Measurements from ENCODE around the gene ALCAM.

ALCAM gene

DNA sequence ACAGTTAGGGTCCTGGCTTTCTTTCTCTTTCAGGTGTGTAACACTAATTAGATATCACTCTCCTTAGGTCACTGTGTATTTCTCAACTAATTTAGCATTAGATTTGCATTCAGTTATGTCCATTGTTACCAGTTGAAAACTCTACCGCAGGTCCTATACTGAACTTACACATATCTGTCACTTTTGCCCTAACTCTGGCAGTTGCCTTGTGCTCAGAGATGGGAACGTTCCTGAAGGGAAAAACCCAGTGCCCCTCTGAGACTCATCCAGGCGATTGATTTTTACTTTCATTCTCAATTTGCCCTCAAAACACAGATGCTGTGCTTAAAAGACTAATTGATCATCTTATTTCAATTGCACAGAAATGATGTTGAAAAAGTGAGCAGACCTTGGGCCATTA, 249.1 kb downstream of the ALCAM start:
- ChIA-PET CTCF (interaction anchor here (1.1 kb wide), 1 partner anchor 24 kb away, joined by 4 read pairs; no protein-coding TSS in a partner anchor), POLR2A (no interaction called here)
- no peaks in the 10 kb centered on the region for H3K9me3 ChIP-seq (ENCODE audit: control insufficient read depth, insufficient read depth, low read depth, low read length)

DNA sequence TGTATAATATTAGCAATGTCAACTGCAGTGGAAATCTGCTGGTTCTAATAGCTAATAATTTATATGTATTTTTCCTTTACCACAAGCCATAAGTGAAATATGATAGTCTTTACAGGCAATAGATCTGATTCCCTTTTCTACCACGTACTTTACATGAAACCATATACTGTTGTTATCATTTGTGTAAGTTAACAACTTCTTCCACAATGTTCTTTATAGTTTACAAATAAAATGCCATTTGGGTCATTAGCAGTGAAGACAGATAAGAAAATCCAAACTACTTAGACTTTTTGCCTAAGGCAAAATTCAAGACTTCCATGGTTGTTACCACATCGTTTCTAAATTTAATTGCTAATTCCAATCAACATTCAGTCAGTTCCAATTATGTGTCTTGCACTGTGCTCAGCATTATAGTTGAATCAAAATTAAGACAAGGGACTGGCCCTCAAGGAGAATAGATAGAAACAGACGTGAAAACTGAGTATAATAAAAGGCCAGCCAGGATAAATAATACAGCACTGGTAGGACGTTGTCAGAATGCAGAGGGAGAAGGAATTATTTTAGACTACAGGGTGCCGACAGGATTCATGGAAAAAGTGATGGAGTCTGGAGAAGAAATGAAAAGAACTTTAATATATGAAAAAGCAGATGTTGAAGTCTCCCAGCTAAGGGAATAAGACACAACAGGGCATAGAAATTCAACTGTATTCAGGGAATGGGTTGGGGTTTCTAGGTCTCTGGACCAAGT, 249.8 kb downstream of the ALCAM start:
- CTCF ChIA-PET = interaction anchor here (1.1 kb wide), 1 partner anchor 23 kb away, joined by 4 read pairs; no protein-coding TSS in a partner anchor
- no peak overlapping the region for H3K4me3 ChIP-seq (ENCODE audit: low read depth, low read length)
- H3K27ac ChIP-seq (ENCODE audit: extremely low read depth, low read depth, low read length) = no peak overlapping the region
- H3K4me1 ChIP-seq (ENCODE audit: control insufficient read depth, insufficient read depth, low read length) = no peaks in the 10 kb centered on the region
- TF ChIP-seq ZNF140 (tag by site-specific recombination; IDR thresholded peaks at IDR 0.05) (no peak), FEZF1 (tag by site-specific recombination; IDR thresholded peaks at IDR 0.05) (peak; percentile 57)
- TF ChIP-seq, protein P1, sequence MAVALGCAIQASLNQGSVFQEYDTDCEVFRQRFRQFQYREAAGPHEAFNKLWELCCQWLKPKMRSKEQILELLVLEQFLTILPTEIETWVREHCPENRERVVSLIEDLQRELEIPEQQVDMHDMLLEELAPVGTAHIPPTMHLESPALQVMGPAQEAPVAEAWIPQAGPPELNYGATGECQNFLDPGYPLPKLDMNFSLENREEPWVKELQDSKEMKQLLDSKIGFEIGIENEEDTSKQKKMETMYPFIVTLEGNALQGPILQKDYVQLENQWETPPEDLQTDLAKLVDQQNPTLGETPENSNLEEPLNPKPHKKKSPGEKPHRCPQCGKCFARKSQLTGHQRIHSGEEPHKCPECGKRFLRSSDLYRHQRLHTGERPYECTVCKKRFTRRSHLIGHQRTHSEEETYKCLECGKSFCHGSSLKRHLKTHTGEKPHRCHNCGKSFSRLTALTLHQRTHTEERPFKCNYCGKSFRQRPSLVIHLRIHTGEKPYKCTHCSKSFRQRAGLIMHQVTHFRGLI (tag by site-specific recombination; IDR thresholded peaks at IDR 0.05) = peak; percentile 85
- no peaks in the 10 kb centered on the region for H3K36me3 ChIP-seq (ENCODE audit: control insufficient read depth in 2 of 2, insufficient read depth in 1 of 2, low read length in 2 of 2)
- no peaks in the 10 kb centered on the region for H3K9me3 ChIP-seq (ENCODE audit: control insufficient read depth, insufficient read depth, low read depth, low read length)
- POLR2A ChIA-PET = no interaction called here

More for the DNA sequence above, 249.1 kb downstream of the ALCAM start:
- TF ChIP-seq, protein P2, sequence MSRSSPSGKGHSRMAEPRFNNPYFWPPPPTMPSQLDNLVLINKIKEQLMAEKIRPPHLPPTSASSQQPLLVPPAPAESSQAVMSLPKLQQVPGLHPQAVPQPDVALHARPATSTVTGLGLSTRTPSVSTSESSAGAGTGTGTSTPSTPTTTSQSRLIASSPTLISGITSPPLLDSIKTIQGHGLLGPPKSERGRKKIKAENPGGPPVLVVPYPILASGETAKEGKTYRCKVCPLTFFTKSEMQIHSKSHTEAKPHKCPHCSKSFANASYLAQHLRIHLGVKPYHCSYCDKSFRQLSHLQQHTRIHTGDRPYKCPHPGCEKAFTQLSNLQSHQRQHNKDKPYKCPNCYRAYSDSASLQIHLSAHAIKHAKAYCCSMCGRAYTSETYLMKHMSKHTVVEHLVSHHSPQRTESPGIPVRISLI (tag by site-specific recombination; IDR thresholded peaks at IDR 0.05) = no peak
- TF ChIP-seq ZNF777 (tag by site-specific recombination; IDR thresholded peaks at IDR 0.05; ENCODE audit: borderline replicate concordance) = no peak
- no peak for TF ChIP-seq YY1 (tag by site-specific recombination; IDR thresholded peaks at IDR 0.05)
- no peak for TF ChIP-seq KLF9 (tag by site-specific recombination; IDR thresholded peaks at IDR 0.05; ENCODE audit: low read depth)
- TF ChIP-seq ZNF610 (tag by site-specific recombination; IDR thresholded peaks at IDR 0.05; ENCODE audit: borderline replicate concordance) = no peak
- TF ChIP-seq ZNF521 (tag by site-specific recombination; IDR thresholded peaks at IDR 0.05) = no peak
- TF ChIP-seq ZNF366 (tag by site-specific recombination; conservative IDR thresholded peaks at IDR 0.05) = no peak
- no peak for TF ChIP-seq ZNF350 (tag by site-specific recombination; IDR thresholded peaks at IDR 0.05)
- no peak for TF ChIP-seq YY2 (tag by site-specific recombination; IDR thresholded peaks at IDR 0.05)
- TF ChIP-seq ZIC2 (tag by site-specific recombination; IDR thresholded peaks at IDR 0.05) = no peak
- no peak for TF ChIP-seq ZBTB8A (tag by site-specific recombination; IDR thresholded peaks at IDR 0.05)
- TF ChIP-seq ZBTB48 (tag by site-specific recombination; IDR thresholded peaks at IDR 0.05) = no peak
- TF ChIP-seq KLF1 (tag by site-specific recombination; IDR thresholded peaks at IDR 0.05) = no peak
- no peak overlapping the region for H3K4me3 ChIP-seq (ENCODE audit: low read depth, low read length)
- no peaks in the 10 kb centered on the region for H3K36me3 ChIP-seq (ENCODE audit: control insufficient read depth in 2 of 2, insufficient read depth in 1 of 2, low read length in 2 of 2)
- H3K27ac ChIP-seq (ENCODE audit: extremely low read depth, low read depth, low read length) = no peak overlapping the region
- H3K4me1 ChIP-seq (ENCODE audit: control insufficient read depth, insufficient read depth, low read length) = no peaks in the 10 kb centered on the region

DNA sequence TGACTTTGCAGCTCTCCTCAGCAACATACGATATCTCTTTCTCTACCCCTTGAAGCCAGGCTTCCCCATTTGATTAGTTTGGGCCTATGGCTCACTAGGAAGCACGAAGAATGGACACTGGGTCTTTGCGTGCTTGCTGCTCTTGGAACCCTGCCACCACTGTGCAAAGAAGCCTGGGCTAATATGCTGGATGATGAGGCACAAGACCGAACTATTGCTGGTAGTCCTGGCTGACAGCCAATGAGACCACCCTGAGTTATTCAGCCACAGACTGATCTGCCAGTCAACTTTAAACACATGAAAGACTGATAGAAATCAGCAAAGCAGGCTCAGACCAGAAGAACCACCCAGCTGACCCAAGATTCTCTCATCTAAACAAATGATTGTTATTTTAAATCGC, 251.8 kb downstream of the ALCAM start:
- no peak overlapping the region for H3K4me3 ChIP-seq (ENCODE audit: low read depth, low read length)

More for the DNA sequence above, 251.8 kb downstream of the ALCAM start:
- no peak overlapping the region for H3K27ac ChIP-seq (ENCODE audit: extremely low read depth, low read depth, low read length)
- no peaks in the 10 kb centered on the region for H3K36me3 ChIP-seq (ENCODE audit: control insufficient read depth in 2 of 2, insufficient read depth in 1 of 2, low read length in 2 of 2)
- POLR2A ChIA-PET = no interaction called here
- no peaks in the 10 kb centered on the region for H3K4me1 ChIP-seq (ENCODE audit: control insufficient read depth, insufficient read depth, low read length)
- CTCF ChIA-PET = no interaction called here
- TF ChIP-seq ZNF19 (tag by site-specific recombination; IDR thresholded peaks at IDR 0.05; ENCODE audit: low read depth) = no peak
- TF ChIP-seq ZNF791 (tag by site-specific recombination; IDR thresholded peaks at IDR 0.05) = no peak
- TF ChIP-seq ZNF354C (tag by site-specific recombination; IDR thresholded peaks at IDR 0.05; ENCODE audit: borderline replicate concordance, low read depth) = no peak
- TF ChIP-seq, protein P3, sequence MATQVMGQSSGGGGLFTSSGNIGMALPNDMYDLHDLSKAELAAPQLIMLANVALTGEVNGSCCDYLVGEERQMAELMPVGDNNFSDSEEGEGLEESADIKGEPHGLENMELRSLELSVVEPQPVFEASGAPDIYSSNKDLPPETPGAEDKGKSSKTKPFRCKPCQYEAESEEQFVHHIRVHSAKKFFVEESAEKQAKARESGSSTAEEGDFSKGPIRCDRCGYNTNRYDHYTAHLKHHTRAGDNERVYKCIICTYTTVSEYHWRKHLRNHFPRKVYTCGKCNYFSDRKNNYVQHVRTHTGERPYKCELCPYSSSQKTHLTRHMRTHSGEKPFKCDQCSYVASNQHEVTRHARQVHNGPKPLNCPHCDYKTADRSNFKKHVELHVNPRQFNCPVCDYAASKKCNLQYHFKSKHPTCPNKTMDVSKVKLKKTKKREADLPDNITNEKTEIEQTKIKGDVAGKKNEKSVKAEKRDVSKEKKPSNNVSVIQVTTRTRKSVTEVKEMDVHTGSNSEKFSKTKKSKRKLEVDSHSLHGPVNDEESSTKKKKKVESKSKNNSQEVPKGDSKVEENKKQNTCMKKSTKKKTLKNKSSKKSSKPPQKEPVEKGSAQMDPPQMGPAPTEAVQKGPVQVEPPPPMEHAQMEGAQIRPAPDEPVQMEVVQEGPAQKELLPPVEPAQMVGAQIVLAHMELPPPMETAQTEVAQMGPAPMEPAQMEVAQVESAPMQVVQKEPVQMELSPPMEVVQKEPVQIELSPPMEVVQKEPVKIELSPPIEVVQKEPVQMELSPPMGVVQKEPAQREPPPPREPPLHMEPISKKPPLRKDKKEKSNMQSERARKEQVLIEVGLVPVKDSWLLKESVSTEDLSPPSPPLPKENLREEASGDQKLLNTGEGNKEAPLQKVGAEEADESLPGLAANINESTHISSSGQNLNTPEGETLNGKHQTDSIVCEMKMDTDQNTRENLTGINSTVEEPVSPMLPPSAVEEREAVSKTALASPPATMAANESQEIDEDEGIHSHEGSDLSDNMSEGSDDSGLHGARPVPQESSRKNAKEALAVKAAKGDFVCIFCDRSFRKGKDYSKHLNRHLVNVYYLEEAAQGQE (tag by site-specific recombination; IDR thresholded peaks at IDR 0.05) = no peak
- TF ChIP-seq ZNF664 (tag by site-specific recombination; IDR thresholded peaks at IDR 0.05) = no peak
- TF ChIP-seq ZNF2 (tag by site-specific recombination; IDR thresholded peaks at IDR 0.05) = no peak
- TF ChIP-seq KLF8 (tag by site-specific recombination; IDR thresholded peaks at IDR 0.05) = no peak
- TF ChIP-seq OVOL3 (tag by site-specific recombination; IDR thresholded peaks at IDR 0.05) = no peak
- no peak for TF ChIP-seq ZNF274 (IDR thresholded peaks at IDR 0.05; ENCODE audit: low read length)
- no peak for TF ChIP-seq ZNF274 (tag by site-specific recombination; IDR thresholded peaks at IDR 0.05; ENCODE audit: borderline replicate concordance)
- no peaks in the 10 kb centered on the region for H3K9me3 ChIP-seq (ENCODE audit: control insufficient read depth, insufficient read depth, low read depth, low read length)

Data from HEK293 (cell line).